Left forelimb (tissue), 1 donor: ENCODE results near the gene ARPP21.

Experiments
- DNase-seq: peaks from one replicate; pipeline ENCODE4 v3.0.0-alpha.2; 2018; ENCODE audit warnings: low spot score

Gene ARPP21

DNA sequence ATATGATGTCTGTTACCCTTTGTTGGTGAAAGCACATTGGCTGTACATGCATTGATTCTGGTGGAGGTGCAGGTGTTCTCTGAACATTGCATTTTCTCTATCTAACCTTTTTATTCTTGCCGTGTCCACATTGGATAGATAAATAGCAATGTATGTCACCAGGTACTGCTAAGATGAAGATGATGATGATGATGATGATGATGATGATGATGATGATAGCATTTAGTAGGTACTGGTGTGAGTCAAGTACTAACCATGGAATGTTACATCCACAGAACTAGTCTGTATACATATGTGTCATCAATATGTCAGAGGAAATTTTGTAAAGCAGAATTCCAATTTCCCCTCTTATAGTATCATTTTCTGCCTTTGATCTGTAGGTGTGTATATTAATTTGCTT, 36.3 kb downstream of the ARPP21 start:
- DNase-seq: no peak

DNA sequence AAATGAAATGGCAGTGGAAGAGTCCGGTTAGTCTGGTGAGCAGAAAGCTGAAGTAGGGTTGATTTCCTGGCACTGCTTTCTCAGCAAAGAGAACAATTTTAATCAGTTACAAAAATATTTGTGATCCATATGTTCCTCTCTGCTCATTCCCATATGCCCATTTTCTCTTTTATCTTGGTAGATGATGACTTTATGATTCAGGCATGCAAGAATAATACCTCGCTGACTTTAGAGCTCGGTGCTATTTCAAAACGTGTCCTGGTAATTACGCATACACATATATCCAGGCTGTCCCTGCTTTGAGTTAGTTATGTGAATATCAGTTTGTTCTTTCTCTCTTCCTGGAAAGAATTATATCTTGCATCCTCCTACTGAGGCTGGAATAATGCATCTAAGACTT, 38.5 kb downstream of the ARPP21 start:
- no peak for DNase-seq

GRCh38 chr3:35678643-35679161, 39.4 kb downstream of the ARPP21 start:
- peak; percentile 60 for DNase-seq

GRCh38 chr3:35679409-35680080, 40.2 kb downstream of the ARPP21 start:
- no peak for DNase-seq

DNA sequence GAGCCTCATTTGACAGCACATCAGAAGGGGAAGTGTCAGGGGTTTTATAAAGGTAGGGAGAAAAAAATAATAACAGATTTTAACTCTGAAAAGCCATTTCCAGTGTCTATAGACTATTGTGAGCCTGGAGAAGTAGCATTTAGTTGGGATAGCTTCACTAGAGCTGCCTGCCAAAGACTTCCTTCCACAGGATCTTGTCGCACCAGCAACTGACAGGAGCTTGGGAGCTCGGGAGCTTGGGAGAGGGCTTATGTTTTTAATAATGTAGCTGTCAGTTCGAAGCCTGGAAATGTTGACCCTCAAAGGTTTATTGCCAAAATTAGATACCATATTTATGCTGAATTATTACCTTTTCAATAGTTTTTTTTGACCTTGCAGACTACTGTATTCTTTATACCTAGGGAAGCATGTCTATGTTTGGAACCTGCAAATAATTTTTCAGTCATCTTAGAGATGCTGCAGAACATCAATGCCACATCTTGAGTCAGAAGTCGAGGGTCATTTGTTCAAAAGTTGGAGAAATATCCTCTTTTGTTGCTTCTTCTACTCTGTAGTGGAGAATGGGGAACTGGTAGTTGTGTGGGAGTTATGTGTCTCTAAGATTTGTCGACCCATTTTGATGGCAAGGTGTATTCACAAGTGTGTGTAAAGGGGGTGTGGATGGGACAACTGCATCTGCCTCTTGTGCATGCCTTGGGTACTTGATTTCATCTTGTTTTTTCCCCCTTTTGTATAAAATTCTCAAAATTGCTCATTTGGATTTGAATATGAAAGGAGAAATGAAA, 41.7 kb downstream of the ARPP21 start:
- DNase-seq: no peak

DNA sequence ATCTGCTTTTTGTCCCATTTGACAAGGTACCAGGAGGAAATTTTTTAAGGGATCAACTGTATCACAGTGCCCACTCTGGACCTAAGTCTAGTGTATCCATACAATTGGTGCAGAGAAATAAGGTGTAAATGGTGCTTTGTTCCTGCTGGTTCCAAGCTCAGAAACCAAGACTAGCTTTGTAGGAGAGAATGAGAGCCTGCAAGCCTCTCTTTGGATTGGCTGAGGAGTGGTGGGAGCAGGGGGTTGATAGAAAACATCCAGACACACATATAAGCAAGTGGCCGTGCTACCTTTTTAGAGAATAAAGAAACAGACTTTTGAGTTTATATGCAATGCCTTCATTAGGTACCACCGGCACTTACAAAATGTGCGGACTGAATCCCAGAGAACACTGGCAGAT, 45.8 kb downstream of the ARPP21 start:
- DNase-seq: no peak

DNA sequence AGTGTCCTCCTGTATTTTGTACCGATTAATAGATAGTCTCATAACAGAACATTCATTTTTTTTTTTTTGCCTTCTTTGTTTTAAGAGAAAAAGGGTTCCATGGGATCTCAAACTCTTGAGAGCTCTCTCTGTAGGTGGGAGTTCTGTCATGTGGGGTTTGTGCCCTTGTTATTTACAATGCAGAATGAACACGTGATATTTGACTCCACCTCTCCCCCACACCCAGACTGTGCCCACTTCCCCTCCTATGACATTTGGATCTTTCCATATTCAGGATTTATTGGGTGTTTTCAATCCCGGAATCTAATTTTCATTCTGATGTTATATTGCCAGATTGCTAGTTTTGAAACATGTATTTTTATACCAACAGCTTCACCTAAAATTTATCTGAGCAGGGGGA, 49.5 kb downstream of the ARPP21 start:
- no peak for DNase-seq

DNA sequence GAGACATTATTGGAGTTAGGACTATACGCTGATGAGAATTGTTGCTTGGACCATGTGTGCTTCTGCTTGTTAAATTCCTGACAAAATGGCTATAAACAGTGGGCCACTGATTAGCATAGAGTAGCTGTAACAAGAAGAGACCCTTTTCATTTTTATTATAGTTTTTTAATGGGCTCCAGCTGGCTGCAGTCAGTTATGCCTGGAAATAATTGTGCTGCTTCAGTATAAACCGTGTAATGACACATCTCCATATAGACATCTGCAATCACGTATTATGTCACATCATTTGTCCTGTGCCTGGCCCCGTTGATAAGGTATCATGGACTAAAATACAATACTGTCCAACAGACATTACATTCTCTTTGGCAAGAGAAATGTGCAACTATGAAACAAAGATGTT, 50.9 kb downstream of the ARPP21 start:
- DNase-seq: no peak

DNA sequence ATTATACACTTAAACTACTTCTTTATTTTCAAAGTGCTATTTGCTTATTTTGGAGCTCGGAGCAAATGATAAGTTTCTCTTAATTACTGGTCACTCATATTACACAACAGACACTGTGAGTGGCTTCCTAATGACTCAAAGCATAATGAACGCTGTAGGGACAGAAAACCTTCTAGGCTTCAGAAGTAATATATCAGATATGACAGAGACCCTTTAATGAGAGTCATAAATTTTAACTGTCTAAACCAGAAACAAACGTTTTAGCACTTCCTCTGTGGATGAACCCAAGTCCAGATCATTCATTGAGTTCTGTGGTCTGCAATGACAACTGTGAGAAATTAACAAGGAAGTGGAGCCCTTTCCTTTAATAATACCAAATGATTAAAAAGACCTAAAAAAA, 66.6 kb downstream of the ARPP21 start:
- no peak for DNase-seq

DNA sequence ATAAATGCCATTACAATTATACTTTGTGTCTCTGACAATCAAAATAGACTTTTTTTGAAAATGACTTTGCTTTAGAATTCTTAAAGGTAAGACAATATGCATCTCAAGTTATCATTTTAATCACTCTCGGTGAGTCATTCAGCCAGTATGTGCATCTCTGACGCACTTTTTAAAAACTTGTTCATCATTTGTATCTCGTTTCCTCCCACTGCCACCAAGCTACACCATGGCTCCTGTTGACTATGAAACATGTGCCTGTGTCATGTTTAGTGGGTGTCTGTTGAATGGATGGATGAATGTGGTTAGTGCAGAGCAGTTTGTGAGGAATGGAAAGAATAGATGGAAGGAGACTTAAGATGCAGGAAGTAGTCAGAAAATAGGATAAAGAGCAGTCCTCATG, 68.6 kb downstream of the ARPP21 start:
- no peak for DNase-seq

- no peak for DNase-seq
Measured at GRCh38 chr3:35708394-35709271, 69.3 kb downstream of the ARPP21 start.

GRCh38 chr3:35709691-35710090, 70.4 kb downstream of the ARPP21 start:
- DNase-seq: no peak

- no peak for DNase-seq
Measured at GRCh38 chr3:35710554-35710953, 71.2 kb downstream of the ARPP21 start.

DNA sequence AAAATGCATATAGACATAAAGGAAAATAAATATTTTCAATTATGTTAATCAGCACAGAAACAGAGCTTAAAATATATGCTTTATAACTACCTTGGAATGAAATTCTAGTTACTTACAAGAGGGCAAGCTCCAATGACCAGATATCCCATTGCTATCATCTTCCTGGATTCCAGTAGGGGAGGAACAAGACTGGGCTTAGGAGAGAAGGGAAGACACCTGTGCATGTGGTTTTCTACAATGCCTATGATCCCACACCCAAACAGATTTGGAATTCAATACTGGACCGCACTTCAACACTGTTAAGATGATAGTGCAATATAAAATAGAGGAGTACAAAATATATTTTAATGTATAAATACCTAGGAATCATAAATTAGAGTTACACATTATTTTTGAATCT, 79.6 kb downstream of the ARPP21 start:
- DNase-seq: no peak

GRCh38 chr3:35721628-35722027, 82.3 kb downstream of the ARPP21 start:
- no peak for DNase-seq

GRCh38 chr3:35722902-35723301, 83.6 kb downstream of the ARPP21 start:
- no peak for DNase-seq

DNA sequence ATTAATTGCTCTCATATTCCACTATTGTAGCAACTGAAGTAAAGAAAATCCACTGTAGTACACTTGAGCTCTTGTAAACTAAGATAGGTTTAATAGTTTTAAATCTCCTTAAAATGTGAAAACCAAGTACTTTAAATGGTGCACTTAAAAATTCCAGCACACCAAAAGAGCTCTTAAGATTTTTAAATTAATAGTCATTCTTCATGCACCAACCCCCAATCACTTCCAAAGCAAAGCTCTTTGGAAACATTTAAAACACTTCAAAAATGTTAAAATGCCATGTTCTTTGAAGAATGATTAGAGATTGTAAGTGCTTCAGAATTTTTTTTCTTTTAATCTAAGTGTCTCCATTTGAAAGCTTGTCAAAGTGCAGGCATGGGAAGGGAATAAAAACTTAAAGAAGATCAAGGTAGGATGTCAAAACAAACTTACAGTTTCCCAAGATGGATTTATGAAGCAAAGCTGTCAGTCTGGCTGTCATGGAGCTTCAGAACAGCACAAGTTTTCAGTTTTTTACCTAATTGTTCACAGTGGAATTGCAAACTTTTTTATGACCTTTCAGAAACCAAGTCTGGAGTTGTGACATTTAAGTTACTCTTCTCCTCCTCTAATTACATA, 84.3 kb downstream of the ARPP21 start:
- no peak for DNase-seq

- no peak for DNase-seq
Measured at GRCh38 chr3:35724106-35724505, 84.8 kb downstream of the ARPP21 start.

GRCh38 chr3:35727179-35727578, 87.9 kb downstream of the ARPP21 start:
- no peak for DNase-seq

- DNase-seq: no peak
Measured at GRCh38 chr3:35733341-35733740, 94.0 kb downstream of the ARPP21 start.

- DNase-seq: no peak
Measured at GRCh38 chr3:35733864-35734263, 94.5 kb downstream of the ARPP21 start.

DNA sequence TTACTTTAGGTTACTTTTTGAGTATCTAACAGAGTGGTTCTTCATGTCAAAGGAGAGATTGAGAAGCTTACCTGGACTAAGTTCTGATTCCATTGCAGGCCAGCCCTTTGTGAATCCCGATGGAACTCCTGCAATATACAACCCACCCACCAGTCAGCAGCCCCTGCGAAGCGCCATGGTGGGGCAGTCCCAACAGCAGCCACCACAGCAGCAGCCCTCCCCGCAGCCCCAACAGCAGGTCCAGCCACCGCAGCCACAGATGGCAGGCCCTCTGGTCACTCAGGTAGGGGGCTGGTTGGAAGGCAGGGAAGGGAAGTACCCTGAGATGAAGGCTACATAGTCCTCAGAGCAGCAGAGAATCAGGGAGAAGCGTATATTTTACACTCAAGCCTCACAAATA, 97.8 kb downstream of the ARPP21 start:
- DNase-seq: no peak
